Superior temporal gyrus (tissue), 1 donor: ENCODE data around the gene MARCHF3.
"Not testable (repeated sequence)": the region's sequence is repeated elsewhere in the genome, so short reads cannot be mapped to it uniquely, and the experiment has no call there.

Source experiments
- DNase-seq: peaks from one replicate; pipeline ENCODE4 v3.0.0-alpha.2; 2016; ENCODE audit errors: extremely low spot score

MARCHF3 gene

DNA sequence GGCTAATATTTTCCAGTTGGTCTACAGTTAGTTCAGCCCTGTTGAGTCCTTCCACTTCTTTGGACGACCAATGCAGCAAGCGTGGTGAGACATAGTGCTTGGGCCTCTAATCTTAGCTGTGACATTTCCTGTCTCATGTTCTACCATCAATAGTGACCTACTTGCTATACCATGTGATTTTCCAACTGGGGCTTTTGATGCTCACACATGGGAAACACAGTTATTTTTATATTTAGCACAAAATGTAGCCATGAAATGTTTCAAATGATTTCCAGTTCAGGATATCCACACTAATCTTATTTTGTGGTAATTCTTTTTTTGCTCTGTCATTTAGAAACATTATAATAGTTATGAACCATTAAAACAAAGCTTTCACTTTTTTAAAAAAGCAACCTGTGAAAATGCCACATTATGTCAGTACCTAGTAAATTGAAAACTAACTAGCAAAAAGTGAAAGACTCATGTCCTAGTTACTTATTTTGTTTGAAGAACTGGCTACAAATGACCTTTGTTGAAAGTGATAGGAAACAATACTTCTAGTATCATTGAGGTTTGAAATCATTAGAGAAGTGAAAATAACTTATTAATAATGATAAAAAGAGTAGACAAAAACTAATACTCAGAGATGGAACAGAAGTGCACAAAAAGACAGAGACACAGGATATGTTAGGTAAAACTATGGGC, 18.3 kb downstream of the MARCHF3 start:
- no peak for DNase-seq

DNA sequence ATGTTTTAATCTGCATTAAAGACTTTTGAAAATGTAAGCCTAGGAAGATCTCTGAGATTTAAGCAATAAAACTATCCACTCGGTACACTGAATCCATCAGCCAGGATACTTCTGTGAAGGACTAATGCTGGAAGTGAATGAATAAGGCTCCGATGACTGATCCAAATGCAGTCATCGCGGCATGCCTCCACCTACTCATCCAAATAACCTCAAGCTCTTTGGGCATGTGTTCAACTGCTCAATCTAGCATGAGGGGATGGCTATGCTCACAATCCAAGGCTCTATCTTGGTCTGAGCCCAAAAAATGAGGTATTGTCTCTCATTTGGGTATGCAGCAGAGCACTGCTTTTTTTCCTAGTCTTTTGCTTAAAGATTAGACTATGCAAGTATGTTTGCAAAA, 19.2 kb downstream of the MARCHF3 start:
- no peak for DNase-seq

DNA sequence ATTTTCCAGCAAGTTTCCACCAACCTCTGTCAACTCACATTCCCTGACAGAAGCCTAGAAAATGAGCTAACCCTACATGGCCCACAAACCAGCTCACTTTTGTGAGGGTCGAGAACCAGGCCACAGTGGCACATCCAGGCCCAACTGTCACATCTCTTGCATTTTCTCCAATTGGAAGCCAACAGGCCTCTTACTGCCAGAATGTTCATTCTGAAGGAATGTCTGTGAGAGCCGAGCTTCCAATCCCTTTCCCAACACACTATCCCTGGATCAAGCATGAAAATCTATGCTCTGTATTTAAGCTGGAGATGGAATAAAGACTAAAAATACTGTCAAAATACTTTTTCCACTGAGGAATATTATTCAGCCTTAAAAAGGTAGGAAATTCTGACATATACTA, 20.0 kb downstream of the MARCHF3 start:
- DNase-seq: no peak

DNA sequence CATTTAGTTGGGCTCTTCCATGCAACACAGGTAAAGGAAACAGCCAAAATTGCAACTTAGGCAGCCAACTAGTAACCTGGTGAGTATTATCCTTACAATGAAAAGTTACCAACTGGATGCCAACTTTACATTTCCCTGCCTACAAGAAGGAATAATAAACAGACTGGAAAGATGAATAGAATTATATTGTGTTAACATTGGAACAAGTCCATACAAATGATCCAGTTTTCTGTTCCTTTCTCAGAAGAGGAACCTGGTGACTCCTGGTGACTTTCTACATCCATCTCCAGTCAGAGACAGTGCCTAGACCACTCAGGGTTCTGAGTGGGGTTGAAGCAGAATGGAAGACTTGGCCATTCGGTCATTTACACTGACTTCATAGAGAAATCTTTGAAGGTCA, 20.6 kb downstream of the MARCHF3 start:
- DNase-seq: no peak

DNA sequence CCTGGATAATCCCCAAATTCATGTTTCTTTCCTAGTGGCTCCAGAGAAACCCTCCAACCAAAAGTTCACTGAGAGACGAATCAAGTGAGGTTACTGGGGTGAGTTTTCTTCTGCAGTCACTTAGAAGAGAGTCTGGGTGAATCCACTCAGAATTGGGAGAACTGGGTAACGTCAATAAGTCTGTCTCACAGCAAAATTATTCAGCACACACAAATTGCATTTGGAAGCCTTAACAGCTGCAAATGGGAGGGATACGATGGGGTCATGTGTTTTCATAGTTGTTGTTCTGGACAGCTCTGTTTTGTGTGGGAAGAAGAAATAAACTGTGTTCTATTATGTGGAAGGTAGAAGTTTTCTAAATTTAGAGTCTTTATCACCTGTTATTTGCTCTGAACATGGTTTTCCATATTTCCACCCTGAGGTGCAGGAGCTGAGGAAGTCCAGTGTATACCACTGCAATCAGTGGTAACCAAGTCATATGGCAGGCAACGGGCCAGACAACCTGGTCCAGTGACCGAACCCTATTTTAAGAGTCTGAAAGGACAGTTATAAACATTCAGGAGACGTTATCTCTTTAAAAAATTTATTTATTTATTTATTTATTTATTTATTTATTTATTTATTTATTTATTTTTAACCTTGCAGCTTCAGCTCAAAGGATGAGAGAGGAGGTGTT, 21.9 kb downstream of the MARCHF3 start:
- DNase-seq: no peak

DNA sequence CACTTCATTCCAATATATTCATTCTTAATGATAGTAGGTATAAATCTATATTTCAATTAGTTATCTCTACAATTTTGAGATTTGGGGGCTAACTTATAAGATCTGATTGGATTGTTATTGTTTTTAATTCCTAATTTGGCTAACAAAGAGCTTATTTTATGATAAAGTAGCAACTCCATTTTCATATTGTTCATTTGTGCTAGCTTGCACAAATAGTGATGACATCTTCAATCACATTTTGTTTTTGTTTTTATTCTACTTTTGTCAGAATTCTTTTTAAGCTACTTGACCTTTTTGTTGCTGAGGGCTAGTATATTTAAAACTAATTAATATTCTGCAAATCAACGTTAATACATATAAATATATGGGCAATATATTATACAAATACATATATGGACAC, 22.8 kb downstream of the MARCHF3 start:
- DNase-seq: no peak

DNA sequence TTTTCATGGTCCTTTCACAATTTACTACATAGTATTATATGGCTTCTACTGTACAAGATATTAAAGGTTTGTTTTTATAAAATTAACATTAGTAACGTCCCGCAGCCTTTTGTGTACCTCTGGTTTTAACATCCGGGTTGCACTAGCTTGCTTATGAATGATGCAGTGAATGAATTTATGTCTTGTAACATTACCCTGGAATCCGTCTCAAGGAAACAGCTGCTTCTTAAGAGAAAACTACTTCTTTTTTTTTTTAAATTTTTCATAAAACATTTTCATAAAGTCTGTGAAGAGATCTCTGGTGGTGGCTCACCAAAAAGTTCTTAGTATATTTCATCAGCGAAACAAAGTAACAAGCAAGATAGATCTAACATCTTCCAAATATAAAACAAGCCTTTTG, 23.6 kb downstream of the MARCHF3 start:
- DNase-seq: no peak

DNA sequence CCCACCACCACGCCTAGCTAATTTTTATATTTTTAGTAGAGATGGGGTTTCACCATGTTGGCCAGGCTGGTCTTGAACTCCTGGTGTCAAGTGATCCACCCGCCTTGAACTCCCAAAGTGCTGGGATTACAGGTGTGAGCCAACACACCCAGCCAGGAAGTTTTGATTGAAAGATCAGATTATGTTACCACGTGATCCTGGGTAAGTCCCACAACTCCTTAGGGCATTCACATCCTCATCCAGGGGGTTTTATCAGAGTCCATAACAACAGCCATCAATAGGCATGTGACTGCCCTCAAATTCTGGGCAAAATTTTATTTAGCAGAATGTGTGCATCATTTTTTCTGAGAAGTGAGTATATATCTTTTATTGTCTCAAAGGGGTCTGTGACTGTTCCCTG, 25.1 kb downstream of the MARCHF3 start:
- DNase-seq: not testable (repeated sequence)

DNA sequence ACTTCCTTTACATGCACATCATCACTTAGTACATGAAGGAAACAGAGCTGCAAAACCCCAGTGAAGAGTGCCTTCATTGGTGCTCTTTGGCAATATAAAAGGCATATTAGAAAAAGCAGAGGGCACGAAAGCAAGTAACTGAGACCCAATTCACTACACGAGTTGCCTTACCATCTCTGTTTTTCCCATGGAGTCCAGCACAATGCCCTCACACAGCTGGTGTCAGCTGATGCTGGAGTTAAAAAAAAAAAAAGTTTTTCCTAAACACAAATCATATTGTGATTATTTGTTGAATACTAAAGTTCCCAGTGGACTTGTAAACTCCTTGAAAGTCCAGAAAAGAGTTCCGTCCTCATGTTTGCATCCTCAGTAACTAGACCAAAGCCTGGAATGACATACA, 25.6 kb downstream of the MARCHF3 start:
- DNase-seq: no peak

DNA sequence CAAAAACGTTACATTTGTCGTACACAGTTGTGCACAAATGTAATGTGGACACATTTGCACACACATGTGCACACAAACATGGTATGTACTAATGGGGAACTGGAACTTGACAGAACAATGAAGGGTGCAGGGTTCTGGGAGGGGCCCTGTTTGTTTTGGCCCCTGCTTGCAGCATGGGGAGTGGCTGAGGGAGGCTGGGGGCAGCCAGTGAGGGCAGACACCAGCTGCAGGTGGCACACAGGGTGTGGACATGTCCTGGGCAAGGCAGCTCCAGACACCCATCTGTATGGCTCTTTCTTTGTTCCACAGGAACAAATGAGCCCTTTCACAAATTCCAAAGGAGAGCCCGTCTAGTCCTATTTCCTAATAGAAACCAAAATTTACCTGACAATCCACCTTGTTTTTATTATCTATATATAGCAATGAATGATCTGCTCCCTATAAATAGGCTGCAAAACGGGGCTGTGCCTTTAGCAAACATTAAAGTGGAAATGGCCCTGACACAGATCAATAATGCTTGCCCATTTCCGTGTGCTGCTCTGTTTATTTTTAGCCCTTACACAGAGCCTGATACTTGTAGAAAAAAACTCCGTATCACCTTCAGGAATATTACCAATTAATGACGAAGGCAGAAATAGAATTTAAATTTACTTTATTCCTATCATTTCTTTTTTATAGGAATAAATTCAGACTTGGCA, 26.4 kb downstream of the MARCHF3 start:
- no peak for DNase-seq

DNA sequence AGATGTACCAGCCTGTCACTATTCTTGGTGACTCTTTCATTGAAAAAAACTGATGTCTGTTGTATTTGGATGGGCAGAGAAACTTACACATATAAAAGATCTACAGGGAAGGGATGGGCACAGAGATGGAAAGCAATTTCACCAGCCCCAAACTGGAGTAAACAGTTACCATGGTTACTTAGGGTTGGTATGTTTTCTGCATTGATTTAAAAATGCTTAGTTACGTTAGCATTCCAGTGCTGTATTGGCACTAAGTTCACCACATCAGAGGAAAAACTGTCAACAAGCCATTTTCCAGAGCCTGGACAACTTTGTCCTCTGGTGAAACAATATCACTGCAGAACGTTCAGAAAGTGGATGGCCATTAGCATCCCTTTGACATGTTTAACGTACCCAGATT, 28.0 kb downstream of the MARCHF3 start:
- no peak for DNase-seq

DNA sequence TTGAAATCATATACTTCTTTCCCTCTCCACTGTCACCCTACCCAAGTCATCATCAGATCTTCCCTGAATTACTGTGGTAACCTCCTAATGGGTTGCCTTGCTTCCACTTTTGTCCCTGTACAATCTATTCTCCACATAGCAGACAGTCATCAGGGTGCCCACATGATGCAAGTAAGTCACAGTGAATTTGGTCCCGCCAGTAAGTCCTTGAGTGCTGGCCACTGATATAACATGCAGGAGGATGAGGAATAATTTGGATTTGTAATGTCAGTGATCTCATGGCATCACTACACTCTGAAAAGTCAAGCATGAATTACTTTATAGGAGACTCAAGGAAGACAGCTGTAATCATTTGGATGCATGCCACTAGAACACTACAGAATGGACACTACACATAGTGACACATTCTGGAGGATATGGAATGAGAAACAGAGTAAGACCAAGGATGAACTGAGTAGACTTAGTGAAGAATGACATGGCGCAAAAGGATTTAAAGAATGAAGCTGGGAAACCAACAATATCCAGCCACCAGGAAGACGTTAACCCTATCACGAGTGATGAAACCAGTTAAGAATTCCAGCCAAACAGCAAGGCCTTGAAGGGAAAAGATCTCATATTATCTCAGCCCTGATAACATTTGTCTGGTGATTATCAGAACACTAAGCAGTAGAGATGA, 28.6 kb downstream of the MARCHF3 start:
- no peak for DNase-seq

DNA sequence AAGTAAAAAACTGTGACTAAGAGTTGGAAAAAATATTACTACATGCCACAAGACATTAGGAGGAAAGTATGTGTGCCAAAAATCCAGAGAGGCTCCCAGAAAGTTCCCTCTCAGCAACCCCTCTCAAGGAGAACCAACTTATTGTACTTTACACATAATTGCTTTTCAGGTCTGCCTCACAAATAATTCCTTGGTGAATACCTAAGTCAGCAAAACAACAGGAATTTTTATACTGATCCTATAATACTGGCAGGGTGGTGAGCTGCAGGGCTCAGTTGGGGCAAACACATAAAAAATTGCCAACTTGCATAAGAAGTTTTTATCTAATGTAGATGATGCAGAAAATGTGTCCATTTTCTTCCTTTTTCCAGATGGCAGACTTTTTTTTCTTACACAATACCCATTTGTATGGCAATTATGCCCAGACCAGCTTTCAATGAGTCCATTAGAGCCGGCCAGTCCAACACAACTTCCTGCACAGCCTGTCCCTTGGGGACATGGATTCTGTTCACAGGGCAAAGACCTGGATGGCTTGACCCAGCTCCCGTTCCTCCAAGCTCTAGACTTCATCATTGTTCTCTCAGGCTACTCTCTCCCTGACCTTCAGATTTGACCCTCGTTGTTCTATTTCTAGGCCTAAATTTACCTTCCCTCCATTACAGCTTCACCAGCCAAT, 31.3 kb downstream of the MARCHF3 start:
- DNase-seq: no peak

DNA sequence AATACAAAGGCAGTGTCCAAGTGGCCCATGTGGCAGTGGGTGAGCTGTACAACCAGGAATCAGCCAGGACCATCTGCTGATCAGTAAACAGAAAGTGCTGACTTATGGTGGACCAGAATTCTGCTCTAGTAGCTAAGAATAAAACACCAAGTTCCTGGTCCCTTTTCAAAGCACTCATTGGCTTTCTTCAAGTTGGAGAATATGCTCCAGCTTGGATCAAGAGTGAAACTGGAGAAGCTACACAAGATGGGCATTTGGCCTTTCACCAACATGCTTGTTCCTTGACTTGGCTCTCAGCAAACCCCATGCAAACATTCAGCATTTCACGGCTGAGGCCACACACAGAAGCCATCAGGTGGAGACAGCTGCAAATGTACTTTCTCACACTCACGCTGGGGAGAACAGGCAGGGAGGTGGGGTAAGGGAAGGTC, 32.1 kb downstream of the MARCHF3 start:
- no peak for DNase-seq

DNA sequence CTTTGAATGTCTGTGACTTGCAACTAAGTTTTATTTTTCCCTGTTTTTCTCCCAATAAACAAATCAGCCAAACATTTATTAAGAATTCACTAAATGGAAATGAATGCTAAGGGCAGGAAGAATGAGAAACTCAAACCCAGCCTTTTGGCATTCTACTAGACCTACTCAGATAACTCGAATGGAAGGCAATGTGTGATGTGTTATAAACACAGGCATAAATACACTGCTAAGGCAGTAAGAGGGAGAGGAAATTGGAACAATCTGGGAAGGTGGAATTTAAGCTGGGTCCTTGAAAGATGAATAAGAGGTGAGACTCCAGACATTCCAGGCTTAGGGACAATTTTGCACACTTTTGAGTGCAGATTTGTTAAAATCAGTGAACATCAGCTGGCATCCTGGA, 34.7 kb downstream of the MARCHF3 start:
- no peak for DNase-seq

DNA sequence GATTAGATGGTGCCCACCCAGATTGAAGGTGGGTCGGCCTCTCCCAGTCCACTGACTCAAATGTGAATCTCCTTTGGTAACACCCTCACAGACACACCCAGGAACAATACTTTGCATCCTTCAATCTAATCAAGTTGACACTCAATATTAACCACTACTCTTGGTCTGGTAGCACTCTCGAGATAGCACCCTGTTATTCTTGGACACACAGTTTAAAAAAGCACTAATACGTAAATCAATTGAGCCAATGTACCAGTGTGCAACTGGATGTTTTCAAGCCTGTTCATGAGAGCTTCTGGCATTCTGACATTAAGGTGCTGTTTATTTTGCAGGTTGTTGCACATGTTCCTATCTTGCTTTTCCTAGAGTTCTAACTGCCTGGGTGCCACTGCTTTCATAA, 35.3 kb downstream of the MARCHF3 start:
- no peak for DNase-seq

DNA sequence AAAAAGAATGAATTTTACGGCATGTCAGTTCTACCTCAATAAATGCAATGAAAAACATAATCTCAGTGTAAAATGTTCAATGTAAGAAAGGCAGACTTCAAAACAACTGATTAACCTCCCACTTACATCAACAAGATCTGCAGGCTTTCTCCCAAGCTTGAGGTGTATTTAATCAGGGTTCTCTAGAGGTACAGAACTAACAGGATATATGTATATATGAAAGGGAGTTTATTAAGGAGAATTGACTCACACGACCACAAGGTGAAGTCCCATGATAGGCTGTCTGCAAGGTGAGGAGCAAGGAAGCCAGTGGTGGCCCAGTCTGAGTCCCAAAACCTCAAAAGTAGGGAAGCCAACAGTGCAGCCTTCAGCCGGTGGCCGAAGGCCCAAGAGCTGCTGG, 35.9 kb downstream of the MARCHF3 start:
- DNase-seq: no peak

DNA sequence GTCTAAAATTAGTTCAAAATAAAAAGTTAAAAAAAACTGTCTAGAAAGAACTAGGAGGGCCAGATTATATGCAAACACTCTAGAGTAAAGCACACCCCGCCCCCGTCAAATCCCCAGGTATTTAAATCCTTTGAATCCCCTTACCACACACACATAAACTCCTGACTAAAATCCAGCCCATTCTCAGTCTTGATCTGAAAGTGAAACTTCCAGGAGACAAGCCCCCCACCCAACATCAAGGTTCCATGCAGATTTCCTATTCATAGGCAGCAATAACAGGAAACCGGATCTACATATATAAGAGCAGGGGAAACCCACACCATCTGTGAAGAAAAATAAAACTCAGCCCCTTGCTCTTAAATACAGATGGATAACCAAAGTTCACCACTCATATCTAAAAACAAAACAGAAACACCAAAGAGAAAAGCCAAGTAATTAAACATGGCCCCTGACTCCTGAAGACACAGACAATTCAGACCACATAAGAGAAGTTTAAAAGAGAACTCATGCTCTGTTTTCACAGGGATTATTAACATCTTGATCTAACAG, 42.3 kb downstream of the MARCHF3 start:
- no peak for DNase-seq

DNA sequence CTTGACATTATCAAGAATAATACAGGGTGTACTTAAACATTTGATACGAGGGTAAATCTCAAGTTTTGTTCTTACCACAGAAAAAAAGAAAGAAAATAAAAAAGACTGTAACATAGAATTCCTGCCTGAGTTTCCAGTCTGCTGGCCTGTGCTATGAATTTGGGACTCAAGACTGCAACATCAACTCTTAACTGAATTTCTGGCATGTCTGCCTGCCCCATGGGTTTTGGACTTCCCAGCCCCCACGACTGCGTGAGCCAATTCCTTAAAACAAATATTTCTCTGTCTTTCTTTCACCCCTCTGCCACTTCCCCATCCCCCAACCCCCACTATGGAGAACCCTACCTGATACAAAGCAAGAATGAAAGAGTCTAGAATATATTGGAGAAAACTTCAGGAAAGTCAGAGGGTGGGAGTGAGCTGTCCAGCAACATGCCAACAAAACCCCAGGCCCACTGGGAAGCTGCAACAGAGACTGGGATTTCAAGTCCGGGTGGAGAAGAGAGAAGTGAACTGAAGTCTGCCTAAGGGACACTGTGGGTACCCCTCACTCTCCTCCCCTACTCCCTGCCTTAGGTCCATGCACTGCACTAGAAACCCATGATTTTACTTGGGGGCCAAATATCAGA, 43.0 kb downstream of the MARCHF3 start:
- DNase-seq: no peak

DNA sequence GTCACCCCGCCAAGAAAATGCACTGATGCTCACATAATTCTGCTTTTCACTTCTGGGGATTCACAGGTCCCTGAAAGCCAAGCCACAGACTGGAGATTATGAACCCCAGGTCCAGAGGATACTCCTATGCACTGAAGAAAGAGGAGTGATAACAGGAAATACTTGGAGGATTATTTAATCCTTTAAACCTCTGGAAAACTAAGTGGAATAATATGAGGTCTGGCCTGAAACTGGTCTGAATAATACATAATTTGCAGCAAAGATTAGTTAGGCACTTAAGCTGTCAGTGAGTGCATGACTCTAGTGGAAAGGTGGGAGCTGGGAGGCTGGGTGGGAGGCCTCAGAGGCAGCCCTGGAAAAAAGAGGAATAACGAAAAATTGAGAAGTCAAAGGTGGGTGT, 45.7 kb downstream of the MARCHF3 start:
- DNase-seq: no peak

DNA sequence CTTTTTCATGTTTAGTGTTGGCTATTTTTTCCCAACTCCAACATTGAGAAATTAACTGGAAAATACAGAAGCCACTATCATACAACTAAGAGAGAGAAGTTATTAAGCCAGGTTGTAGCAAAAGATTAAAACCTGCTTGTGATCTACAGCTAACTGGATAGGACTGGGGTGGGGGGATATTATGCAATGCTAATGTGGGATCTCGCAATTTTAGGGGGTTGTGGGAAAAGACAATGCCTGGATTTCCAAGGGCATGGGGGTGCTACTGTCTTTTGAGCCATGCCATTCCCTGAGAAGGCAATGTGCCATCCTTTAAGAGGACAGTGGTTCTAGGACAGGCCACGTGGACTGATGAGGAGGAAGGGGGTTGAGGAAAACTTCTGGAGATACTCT, 46.5 kb downstream of the MARCHF3 start:
- DNase-seq: no peak
